ENCODE data around the gene RASGRF1. TPM values are rescaled to one million over a fixed set of nuclear protein-coding genes. Genes with fewer than 3 reads are reported as not detected.

RASGRF1 gene
- total and polyA plus RNA-seq, 9 of the 15 experiments (the other 6 are each of a cell fraction or from before 2014, with no cell fraction given): 0.03 to 0.58 (median 0.06) TPM; not detected in 1

DNA sequence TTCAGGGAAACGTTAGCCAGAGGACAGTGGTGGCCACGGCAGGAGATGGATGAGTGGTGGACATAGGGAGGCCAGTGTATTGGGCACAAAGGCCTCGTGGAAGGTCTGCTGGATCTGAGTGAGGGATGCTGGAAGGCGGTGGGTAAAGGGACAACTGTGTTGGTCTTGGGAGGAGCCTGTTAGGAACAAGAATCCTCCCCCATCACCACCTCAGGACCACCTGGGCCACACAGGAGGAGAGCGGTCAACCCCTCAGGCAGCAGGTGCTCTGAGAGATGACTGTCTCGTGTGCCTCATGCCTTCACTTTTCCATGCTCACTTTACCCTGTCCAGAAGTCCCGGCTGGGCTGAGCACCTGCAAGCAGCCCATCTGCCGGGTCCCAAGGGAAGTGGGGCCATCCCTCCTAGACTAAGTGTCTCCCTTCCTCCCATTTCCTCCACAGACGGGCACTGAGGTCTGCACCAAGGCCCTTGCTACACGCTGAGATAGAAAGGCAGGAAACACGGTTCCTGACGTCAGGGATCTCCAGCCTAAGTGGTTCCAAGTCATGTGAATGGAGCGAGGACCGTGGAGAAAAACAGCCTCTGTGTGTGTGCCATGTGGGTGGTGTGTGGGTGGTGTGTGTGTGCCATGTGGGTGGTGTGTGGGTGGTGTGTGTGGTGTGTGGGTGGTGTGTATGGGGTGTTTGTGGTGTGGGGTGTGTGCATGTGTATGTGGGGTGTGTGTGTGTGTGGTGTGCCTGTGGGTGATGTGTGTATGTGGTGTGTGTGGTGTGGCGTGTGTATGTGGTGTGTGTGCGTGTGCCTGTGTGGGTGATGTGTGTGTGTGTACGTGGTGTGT, 97.9 kb downstream of the RASGRF1 start:
- H3K27me3 ChIP-seq (ENCODE audit: control insufficient read depth in 2 of 2, insufficient read depth in 2 of 2, low read length in 2 of 2): peaks cover 15 to 58% of the 10 kb centered on the region in 2 experiments; a peak in 4 of 5 replicates
- H3K36me3 ChIP-seq (ENCODE audit: control insufficient read depth, insufficient read depth, low read length): no peaks in the 10 kb centered on the region
- DNase-seq (ENCODE audit: extremely low read depth in 1 of 4, low spot score in 3 of 4): no peak
- POLR2A ChIA-PET: interaction anchor here (0.6 to 1.7 kb wide), 2 partner anchors 11 to 80 kb away, joined by 3 read pairs; no protein-coding TSS in a partner anchor
- no peak overlapping the region for H2AFZ ChIP-seq (ENCODE audit: low read depth, low read length)
- H3K27ac ChIP-seq (ENCODE audit: extremely low read depth, low read depth, low read length): no peak overlapping the region; the same call in 2 of the 3 replicates
- H3K9me1 ChIP-seq (ENCODE audit: control insufficient read depth, insufficient read depth, low read length): no peaks in the 10 kb centered on the region
- H3K4me2 ChIP-seq (ENCODE audit: insufficient read depth, low read length): no peak overlapping the region
- no peaks in the 10 kb centered on the region; the same call in none of the 2 replicates for H4K20me1 ChIP-seq (replicated peaks; ENCODE audit: control insufficient read depth, insufficient read depth, low read length)
- peaks cover 0 to 3% of the 10 kb centered on the region in 2 experiments; a peak in 1 of 5 replicates for H3K4me1 ChIP-seq (replicated peaks in 1 of 2; ENCODE audit: control insufficient read depth in 2 of 2, insufficient read depth in 2 of 2, low read length in 2 of 2)
- no peak overlapping the region for H3K4me3 ChIP-seq
- intact Hi-C loops (cut with micrococcal nuclease): no loop called here
- in situ Hi-C loops (cut with MboI): no loop called here
- 34% methylated on average over 17 of the region's 17 CpGs for WGBS (ENCODE audit: insufficient coverage, low coverage, missing lambda C conversion rate)
- BruUV-seq (replicated peaks): no TSS peak
- no peak for FAIRE-seq
- H3K9me3 ChIP-seq (replicated peaks; ENCODE audit: control insufficient read depth, insufficient read depth, low read depth, low read length): no peaks in the 10 kb centered on the region
- peak overlapping the region in 1 of 2 experiments; percentile 40; a peak in 1 of 4 replicates for H3K9ac ChIP-seq (ENCODE audit: insufficient read depth in 1 of 2, low read depth in 2 of 2, low read length in 2 of 2)
- H3K79me2 ChIP-seq (ENCODE audit: control insufficient read depth, insufficient read depth, low read length): no peaks in the 10 kb centered on the region
- CTCF ChIA-PET (ENCODE audit: low intra/inter-chr PET ratio): no interaction called here
- ATAC-seq: no peak
- TF ChIP-seq ZNF75A (CRISPR knock-in tag; IDR thresholded peaks at IDR 0.05) (no peak), ELF4 (CRISPR knock-in tag; IDR thresholded peaks at IDR 0.05) (0 out of 2 replicates have a peak, but pooled peaks have one; percentile 50), ESRRA (IDR thresholded peaks at IDR 0.05; ENCODE audit: borderline replicate concordance, low read depth) (no peak), HNRNPH1 (optimal IDR thresholded peaks at IDR 0.05; ENCODE audit: low read depth, low read length) (no peak), ERF (CRISPR knock-in tag; IDR thresholded peaks at IDR 0.05) (no peak), HNRNPUL1 (IDR thresholded peaks at IDR 0.05; ENCODE audit: low read length) (no peak), MYC (IDR thresholded peaks at IDR 0.05; ENCODE audit: low read depth, low read length) (no peak), MYC (CRISPR knock-in tag; IDR thresholded peaks at IDR 0.05; ENCODE audit: borderline replicate concordance, low read depth) (no peak), BHLHE40 (IDR thresholded peaks at IDR 0.05; ENCODE audit: low read length) (no peak), PPARD (CRISPR knock-in tag; IDR thresholded peaks at IDR 0.05) (no peak), ZNF57 (CRISPR knock-in tag; IDR thresholded peaks at IDR 0.05) (no peak), HNRNPLL (IDR thresholded peaks at IDR 0.05; ENCODE audit: low read depth, low read length, poor library complexity, severe bottlenecking) (no peak), ZNF584 (CRISPR knock-in tag; IDR thresholded peaks at IDR 0.05; ENCODE audit: low read depth) (no peak), FOSL1 (tag; conservative IDR thresholded peaks at IDR 0.05) (no peak)
- TF ChIP-seq, protein P1, sequence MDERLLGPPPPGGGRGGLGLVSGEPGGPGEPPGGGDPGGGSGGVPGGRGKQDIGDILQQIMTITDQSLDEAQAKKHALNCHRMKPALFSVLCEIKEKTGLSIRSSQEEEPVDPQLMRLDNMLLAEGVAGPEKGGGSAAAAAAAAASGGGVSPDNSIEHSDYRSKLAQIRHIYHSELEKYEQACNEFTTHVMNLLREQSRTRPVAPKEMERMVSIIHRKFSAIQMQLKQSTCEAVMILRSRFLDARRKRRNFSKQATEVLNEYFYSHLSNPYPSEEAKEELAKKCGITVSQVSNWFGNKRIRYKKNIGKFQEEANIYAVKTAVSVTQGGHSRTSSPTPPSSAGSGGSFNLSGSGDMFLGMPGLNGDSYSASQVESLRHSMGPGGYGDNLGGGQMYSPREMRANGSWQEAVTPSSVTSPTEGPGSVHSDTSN (CRISPR knock-in tag; IDR thresholded peaks at IDR 0.05; ENCODE audit: low read depth): no peak
- TF ChIP-seq, protein P1 (tag; conservative IDR thresholded peaks at IDR 0.05; ENCODE audit: low read depth): no peak
- TF ChIP-seq, protein P2, sequence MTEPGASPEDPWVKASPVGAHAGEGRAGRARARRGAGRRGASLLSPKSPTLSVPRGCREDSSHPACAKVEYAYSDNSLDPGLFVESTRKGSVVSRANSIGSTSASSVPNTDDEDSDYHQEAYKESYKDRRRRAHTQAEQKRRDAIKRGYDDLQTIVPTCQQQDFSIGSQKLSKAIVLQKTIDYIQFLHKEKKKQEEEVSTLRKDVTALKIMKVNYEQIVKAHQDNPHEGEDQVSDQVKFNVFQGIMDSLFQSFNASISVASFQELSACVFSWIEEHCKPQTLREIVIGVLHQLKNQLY (CRISPR knock-in tag; conservative IDR thresholded peaks at IDR 0.05): no peak
- TF ChIP-seq, protein P3, sequence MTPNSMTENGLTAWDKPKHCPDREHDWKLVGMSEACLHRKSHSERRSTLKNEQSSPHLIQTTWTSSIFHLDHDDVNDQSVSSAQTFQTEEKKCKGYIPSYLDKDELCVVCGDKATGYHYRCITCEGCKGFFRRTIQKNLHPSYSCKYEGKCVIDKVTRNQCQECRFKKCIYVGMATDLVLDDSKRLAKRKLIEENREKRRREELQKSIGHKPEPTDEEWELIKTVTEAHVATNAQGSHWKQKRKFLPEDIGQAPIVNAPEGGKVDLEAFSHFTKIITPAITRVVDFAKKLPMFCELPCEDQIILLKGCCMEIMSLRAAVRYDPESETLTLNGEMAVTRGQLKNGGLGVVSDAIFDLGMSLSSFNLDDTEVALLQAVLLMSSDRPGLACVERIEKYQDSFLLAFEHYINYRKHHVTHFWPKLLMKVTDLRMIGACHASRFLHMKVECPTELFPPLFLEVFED (CRISPR knock-in tag; conservative IDR thresholded peaks at IDR 0.05): 0 out of 2 replicates have a peak, but pooled peaks have one; percentile 53
